GM12891 (cell line): Measurements from ENCODE around the gene STAT4.
A peak's percentile ranks its signal among the peaks of the same experiment; 100 is the strongest.

Source experiments
- DNase-seq: peaks from one replicate; pipeline ENCODE4 v3.0.0; 2011; ENCODE audit warnings: low spot score; ENCODE audit not compliant: insufficient read length
- FAIRE-seq: peaks from 2 replicates; lab custom pipeline; 2011; peaks lifted over from hg19 to GRCh38; lab: Jason Lieb, UNC
- PAX5 ChIP-seq: IDR thresholded peaks from 2 replicates; pipeline ENCODE4 v1.6.1; 2011; ENCODE audit warnings: low read length, moderate library complexity, mild to moderate bottlenecking; ENCODE audit not compliant: insufficient read depth, severe bottlenecking
- POLR2A ChIP-seq: IDR thresholded peaks from 2 replicates; pipeline ENCODE4 v1.6.1; 2011; ENCODE audit warnings: low read depth, low read length, control low read depth
- POLR2AphosphoS5 ChIP-seq: IDR thresholded peaks from 2 replicates; pipeline ENCODE4 v1.6.1; 2011; ENCODE audit warnings: low read depth, low read length, control low read depth
- POU2F2 ChIP-seq: IDR thresholded peaks from 2 replicates; pipeline ENCODE4 v1.6.1; 2011; ENCODE audit warnings: low read depth, mild to moderate bottlenecking, control low read depth, low read length, moderate library complexity
- SPI1 ChIP-seq: IDR thresholded peaks from 2 replicates; pipeline ENCODE4 v1.6.1; 2011; ENCODE audit warnings: low read depth, low read length, control low read depth
- TAF1 ChIP-seq: IDR thresholded peaks from 2 replicates; pipeline ENCODE4 v1.6.1; 2011; ENCODE audit warnings: low read depth, low read length, control low read depth

Gene STAT4

DNA sequence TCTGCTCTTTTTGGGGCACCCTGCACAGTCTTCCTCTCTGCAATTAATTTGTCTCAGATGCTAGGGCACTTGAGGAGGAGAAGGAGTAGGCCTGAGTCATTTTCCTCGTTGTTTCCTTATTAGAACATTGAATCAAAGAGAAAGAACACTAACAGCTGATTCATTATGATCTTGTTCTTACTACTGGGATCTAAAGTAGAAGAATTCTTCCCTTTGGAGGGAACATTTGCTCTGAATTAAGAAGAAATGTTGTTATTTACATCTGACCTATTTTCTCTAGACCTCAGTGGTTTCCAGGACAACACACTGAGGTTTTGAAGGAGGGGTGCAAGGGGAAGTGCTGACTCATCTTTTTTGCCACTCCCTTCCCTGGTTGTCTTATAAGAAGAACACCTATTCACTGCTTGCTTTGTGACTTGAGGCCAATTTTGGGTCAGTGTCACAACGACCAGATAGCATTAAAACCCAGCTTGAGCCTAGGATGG lies 112.5 kb downstream of the STAT4 start:
- TF ChIP-seq POLR2A = no peak
- no peak for TF ChIP-seq PAX5
- TF ChIP-seq SPI1 = peak; percentile 40
- FAIRE-seq (peak; percentile 41), DNase-seq (no peak)

DNA sequence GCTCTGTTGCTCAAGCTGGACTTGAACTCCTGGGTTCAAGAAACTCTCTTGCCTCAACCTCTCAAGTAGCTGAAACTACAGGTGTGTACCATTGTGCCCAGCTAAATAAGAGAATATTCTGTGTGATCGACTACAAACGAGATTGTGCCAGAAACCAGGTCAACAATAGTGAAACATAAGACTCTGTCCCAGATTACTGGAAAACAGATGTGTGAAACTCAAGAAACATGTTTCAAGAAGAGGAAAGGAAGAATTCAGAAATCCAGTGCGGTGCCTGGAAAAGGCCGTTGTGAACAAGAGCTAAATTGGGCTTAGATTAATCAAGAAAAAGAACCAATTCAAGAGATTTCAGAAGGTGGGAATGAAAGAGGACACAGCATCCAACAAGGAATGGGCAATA lies 113.4 kb downstream of the STAT4 start:
- DNase-seq (no peak), FAIRE-seq (no peak)
- no peak for TF ChIP-seq SPI1

DNA sequence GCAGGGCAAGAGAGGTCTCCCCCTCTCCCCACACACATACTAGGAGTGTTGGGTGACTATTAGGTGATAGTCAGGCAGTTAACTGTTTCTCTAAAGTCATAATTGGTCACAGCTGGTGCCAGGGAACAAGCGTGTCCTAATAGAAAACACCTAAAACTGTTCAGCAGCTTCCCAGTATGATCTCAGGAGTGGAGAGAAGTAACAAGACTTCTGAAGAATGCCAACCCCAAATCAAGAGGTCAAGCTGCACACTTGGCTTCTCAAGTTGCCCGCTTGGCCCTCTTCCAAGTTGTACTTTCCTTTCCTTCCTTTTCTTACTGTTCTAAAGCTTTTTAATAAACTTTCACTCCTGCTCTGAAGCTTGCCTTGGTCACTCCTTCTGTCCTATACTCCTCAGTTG lies 114.4 kb downstream of the STAT4 start:
- DNase-seq (no peak), FAIRE-seq (no peak)

DNA sequence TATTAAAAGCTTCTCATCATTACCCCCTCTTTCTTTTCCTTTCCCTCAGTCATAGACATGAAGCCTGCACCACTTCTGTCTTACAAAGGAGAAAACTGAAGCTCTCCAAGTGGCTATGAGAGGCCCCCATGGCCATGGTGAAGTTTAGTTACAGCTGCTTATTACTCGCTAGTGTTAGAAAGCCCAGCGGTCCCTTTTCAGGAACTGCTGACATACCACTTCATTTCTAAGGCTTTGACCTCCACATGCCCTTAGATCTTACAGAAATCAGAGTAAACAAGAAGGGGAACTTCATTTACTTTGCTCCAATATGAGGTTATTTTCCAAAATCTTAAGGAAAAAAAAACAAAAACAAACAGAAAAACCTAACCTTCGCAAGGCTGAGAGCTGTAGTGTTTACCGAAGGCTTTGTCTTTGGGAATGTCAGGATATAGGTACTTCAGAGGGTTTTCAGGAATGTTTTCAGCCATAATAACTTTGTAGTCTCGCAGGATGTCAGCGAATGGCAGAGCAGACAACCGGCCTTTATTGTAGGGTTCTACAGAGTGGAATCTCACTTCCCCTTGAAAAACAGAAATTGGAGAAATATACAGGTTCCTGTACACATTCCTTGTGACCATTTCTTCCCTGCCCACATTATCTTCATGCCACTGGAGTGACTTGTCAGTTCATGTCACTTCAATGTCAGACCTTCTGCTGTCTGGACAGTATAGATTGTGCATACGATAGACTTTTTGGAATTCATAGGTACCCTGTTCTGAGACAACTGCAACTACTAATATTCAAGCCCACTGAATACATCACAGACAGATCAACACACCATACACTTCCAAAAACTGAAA lies 118.0 kb downstream of the STAT4 start:
- DNase-seq = no peak
- peak; percentile 69 for FAIRE-seq
- TF ChIP-seq SPI1 = no peak
- TF ChIP-seq POU2F2 = no peak
- TF ChIP-seq PAX5 = no peak
- TF ChIP-seq POLR2A = no peak
- no peak for TF ChIP-seq POLR2AphosphoS5
- no peak for TF ChIP-seq TAF1

More for the DNA sequence above, 114.4 kb downstream of the STAT4 start:
- TF ChIP-seq POLR2A (no peak), POLR2AphosphoS5 (no peak), POU2F2 (no peak), TAF1 (no peak), SPI1 (no peak), PAX5 (no peak)

DNA sequence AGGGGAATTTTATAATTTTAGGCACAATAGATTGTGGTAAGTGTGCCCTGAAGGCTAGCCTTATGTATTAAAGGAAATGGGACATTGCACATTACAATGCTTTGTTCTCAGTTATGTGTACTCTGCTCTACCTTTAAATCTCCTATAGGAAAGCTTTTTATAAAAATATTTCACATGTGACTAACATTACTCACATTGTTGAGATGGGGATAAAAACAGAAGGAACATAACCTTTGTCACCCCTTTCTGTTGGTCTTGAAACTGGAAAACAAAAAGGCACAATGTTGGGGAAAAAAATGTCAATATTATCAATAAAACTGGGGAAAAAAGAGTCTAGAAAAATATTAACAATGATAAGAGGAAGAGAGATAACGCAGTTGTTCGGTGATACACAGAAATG lies 119.5 kb downstream of the STAT4 start:
- DNase-seq = no peak
- FAIRE-seq = no peak
- no peak for TF ChIP-seq POLR2A
- TF ChIP-seq PAX5 = no peak
- no peak for TF ChIP-seq SPI1
- no peak for TF ChIP-seq TAF1
- no peak for TF ChIP-seq POU2F2
- no peak for TF ChIP-seq POLR2AphosphoS5

DNA sequence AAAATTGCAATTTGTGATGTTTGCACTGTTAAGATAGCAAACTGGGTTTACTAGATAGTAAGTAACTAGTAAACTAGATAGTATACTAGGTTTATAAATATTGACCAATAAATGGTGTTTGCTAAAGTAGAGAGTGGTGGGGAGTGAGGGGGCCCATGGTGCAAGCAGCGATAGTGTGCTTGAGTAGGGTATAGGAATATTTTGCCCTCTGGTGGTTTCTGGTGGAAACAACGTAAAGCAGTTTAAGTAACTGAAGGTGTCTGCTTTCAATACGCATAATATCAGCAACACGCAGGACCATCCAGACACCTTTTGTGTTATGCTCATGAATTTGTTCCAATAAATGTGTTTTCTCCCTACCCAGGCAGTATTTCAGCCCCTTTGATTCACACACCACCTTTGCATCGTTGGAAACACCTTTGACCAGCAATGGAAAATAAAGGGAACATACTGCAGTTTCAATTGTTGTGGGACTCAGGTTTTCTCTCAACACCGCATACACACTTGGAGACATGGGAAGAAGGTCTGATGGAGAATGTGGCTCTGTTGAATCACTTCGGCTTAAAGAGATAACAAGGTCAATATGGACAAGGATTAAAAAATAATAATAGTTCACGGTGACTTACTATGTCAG lies 120.2 kb downstream of the STAT4 start:
- no peak for TF ChIP-seq SPI1
- no peak for TF ChIP-seq PAX5
- TF ChIP-seq POLR2A = no peak
- TF ChIP-seq POLR2AphosphoS5 = no peak
- no peak for TF ChIP-seq TAF1
- TF ChIP-seq POU2F2 = no peak
- peak; percentile 85 for FAIRE-seq
- no peak for DNase-seq

DNA sequence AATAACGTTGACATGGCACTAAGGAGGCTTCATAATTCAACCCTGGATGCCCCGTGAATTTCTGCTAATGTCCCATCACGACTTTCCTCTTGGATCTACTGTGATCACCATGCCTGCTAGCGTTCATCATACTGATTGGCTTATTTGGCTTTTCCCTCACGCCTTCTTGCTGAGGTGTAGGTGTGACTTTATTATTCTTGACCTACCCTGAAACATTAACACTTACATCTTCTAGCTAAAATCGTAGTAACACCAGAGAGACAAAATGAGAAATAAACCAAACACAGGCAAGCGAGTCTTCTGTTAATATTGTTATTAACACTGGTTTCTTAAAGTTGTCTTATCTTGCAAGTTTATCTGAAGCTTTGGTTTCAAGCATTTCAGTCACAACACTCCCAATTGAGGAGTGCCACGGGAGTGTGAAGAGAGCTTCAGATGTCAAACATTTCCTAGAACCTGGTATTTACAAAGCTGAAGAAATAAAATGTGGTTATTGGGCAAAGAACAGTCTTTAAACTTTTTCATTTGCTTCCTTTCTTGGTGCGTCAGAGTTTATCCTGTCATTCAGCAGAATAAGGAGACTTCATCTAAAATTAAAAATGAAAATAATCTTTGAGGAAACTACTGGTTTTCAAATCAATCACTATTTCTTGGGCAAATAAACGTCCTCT lies 121.4 kb downstream of the STAT4 start:
- TF ChIP-seq POLR2A = no peak
- no peak for TF ChIP-seq POLR2AphosphoS5
- TF ChIP-seq TAF1 = no peak
- TF ChIP-seq SPI1 = no peak
- TF ChIP-seq POU2F2 = no peak
- no peak for TF ChIP-seq PAX5
- no peak for DNase-seq

DNA sequence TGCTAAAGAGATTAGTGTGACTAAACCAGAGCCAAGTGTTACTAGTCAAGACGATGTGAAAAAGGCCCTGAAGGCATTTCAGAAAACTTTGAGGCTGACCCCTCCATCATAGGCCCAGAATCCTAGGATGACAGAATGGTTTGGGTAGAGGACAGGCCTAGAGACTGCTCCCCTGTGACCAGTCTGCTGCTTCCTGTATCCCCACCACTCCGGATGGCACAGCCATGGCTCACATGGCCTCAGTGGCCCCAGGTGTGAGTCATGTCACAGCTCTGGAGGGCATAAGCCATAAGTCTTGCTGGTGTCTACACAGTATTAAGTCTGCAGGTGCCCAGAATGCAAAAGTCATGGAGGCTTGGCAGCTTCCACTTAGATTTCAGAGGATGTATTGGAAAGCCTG lies 124.4 kb downstream of the STAT4 start:
- DNase-seq (no peak), FAIRE-seq (no peak)
- TF ChIP-seq POLR2A (no peak), TAF1 (no peak), POU2F2 (no peak), PAX5 (no peak), POLR2AphosphoS5 (no peak), SPI1 (no peak)

More for the DNA sequence above, 121.4 kb downstream of the STAT4 start:
- no peak for FAIRE-seq

DNA sequence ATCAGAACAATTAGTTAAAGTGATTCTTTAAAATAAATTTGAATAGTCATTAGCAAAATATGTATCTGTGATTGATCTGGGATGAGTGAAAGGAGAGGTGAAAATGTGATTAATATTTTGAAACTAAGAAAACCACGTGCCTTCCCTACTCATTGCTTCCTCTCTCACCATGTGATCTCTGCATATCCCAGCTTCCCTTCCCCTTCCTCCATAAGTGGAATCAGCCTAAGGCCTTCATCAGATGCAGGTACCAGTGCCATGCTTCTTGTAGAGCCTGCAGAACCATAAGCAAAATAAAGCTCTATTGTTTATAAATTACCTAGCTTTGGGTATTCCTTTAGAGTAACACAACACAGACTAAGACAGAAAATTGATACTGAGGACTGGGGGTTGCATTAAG lies 125.7 kb downstream of the STAT4 start:
- no peak for FAIRE-seq
- TF ChIP-seq PAX5 (no peak), POLR2A (no peak), TAF1 (no peak), POU2F2 (no peak), POLR2AphosphoS5 (no peak), SPI1 (no peak)

More for the DNA sequence above, 125.7 kb downstream of the STAT4 start:
- DNase-seq = no peak
